ENCODE measurements around the gene BLOC1S5. TPM values are rescaled to one million over a fixed set of nuclear protein-coding genes. Genes with fewer than 3 reads are reported as not detected.

BLOC1S5 gene
- total and polyA plus RNA-seq, 8 donors: 0.29 to 31.2 (median 7.2) TPM

DNA sequence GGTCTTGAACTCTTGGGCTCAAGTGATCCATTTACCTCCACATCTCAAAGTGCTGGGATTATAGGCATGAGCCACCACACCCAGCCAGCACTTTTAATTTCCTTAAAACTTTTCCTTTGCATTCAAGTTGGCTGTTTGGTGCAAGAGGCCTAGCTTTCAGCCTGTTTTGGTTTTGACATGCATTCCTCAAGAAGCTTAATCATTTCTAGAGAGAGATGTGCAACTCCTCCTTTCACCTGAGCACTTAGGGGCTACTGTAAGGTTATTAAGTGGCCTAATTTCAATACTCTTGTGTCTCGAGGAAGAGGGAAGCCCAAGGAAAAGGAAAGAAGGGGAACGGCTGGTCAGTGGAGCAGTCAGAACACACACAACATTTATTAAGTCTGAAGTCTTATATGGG, 13.8 kb upstream of the BLOC1S5 start:
- WGBS, 5 donors: 83 to 97% (median 90%) methylated on average over 2 of the region's 2 CpGs
- no peak overlapping the region for H3K27ac ChIP-seq
- no peak overlapping the region for H3K4me3 ChIP-seq
- H3K4me1 ChIP-seq: peaks cover 0 to 33% (median 21%) of the 10 kb centered on the region in 4 donors
- TF ChIP-seq POLR2A (IDR thresholded peaks at IDR 0.05) (no peak), EP300 (IDR thresholded peaks at IDR 0.05) (no peak), POLR2AphosphoS5 (IDR thresholded peaks at IDR 0.05) (no peak)
- TF ChIP-seq, protein P1, sequence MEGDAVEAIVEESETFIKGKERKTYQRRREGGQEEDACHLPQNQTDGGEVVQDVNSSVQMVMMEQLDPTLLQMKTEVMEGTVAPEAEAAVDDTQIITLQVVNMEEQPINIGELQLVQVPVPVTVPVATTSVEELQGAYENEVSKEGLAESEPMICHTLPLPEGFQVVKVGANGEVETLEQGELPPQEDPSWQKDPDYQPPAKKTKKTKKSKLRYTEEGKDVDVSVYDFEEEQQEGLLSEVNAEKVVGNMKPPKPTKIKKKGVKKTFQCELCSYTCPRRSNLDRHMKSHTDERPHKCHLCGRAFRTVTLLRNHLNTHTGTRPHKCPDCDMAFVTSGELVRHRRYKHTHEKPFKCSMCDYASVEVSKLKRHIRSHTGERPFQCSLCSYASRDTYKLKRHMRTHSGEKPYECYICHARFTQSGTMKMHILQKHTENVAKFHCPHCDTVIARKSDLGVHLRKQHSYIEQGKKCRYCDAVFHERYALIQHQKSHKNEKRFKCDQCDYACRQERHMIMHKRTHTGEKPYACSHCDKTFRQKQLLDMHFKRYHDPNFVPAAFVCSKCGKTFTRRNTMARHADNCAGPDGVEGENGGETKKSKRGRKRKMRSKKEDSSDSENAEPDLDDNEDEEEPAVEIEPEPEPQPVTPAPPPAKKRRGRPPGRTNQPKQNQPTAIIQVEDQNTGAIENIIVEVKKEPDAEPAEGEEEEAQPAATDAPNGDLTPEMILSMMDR (IDR thresholded peaks at IDR 0.05): no peak
- peaks cover 0 to 3% (median 0%) of the 10 kb centered on the region in 4 donors for H3K36me3 ChIP-seq
- no peak for DNase-seq
- no peaks in the 10 kb centered on the region for H3K27me3 ChIP-seq
- intact Hi-C loops (cut with DNase I; ENCODE audit: low total_unique reads): no loop called here
- H3K9me3 ChIP-seq: no peaks in the 10 kb centered on the region

DNA sequence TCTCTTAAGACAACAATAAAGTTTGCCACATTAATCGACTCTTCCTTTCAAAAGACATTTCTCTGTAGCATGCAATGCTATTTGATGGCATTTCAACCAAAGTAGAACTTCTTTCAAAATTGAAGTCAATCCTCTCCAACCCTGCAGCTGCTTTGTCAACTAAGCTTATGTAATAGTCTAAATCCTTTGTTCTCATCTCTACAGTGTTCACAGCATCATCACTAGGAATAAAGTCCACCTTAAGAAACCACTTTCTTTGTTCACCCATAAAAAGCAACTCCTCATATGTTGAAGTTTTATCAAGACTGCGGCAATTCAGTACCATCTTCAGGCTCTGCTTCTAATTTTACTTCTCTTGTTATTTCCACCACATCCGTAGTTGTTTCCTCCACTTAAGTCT, 11.5 kb upstream of the BLOC1S5 start:
- Histone ChIP-seq H3K27ac (no peak overlapping the region), H3K4me1 (peaks cover 0 to 11% (median 5%) of the 10 kb centered on the region in 4 donors), H3K4me3 (no peak overlapping the region), H3K36me3 (peaks cover 0 to 3% (median 0%) of the 10 kb centered on the region in 4 donors), H3K27me3 (no peaks in the 10 kb centered on the region), H3K9me3 (no peaks in the 10 kb centered on the region)
- 76 to 90% (median 83%) methylated on average over 3 of the region's 3 CpGs for WGBS, 5 donors
- TF ChIP-seq EP300 (IDR thresholded peaks at IDR 0.05) (no peak), POLR2A (IDR thresholded peaks at IDR 0.05) (no peak), POLR2AphosphoS5 (IDR thresholded peaks at IDR 0.05) (no peak)
- TF ChIP-seq, protein P1 (IDR thresholded peaks at IDR 0.05): no peak
- no peak for DNase-seq
- intact Hi-C loops (cut with DNase I; ENCODE audit: low total_unique reads): no loop called here

DNA sequence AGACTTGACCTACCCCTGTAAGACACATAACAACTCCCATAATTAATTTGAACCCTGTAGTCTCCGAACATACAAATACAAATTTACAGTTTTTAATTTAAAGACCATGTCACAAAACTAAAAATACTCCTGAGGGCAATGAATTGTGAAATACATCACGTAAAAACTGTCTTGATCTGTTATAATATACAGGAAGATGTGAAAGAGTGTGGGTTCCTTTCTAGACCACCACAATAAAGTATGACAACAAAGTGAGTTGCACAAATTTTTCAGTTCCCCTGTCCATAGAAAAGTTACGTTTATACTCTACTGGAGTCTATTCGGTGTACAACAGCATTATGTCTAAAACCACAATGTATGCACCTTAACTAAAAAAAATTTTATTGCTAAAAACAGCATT, 11.0 kb upstream of the BLOC1S5 start:
- TF ChIP-seq, protein P1 (IDR thresholded peaks at IDR 0.05): no peak
- TF ChIP-seq POLR2AphosphoS5 (IDR thresholded peaks at IDR 0.05) (no peak), POLR2A (IDR thresholded peaks at IDR 0.05) (no peak), EP300 (IDR thresholded peaks at IDR 0.05) (no peak)
- no peak overlapping the region for H3K4me3 ChIP-seq
- DNase-seq: no peak
- no peaks in the 10 kb centered on the region for H3K9me3 ChIP-seq
- peaks cover 0 to 6% (median 3%) of the 10 kb centered on the region in 4 donors for H3K4me1 ChIP-seq
- no peak overlapping the region for H3K27ac ChIP-seq
- H3K27me3 ChIP-seq: no peaks in the 10 kb centered on the region
- WGBS, 5 donors: 78 to 94% (median 90%) methylated on average over 4 of the region's 4 CpGs
- intact Hi-C loops (cut with DNase I; ENCODE audit: low total_unique reads): no loop called here
- H3K36me3 ChIP-seq: peaks cover 0 to 3% (median 0%) of the 10 kb centered on the region in 4 donors

DNA sequence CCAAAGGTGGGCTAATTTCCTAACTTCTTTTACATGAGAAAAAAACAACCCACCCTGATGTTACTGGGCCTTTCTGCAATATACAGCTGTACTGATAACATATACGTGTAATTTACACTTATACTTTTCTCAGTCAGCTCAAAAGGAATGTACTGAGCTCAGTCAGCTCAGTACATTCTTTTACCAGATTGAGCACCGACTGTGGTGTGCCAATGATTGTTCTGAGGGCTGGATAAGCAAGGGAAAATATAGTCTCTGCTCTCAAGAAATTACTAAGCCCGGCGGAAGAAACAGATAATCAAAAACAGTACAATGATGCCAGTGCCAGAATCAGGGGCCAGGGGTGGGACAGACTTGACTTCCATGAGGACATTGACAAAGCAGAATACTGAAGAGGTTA, 10.0 kb upstream of the BLOC1S5 start:
- DNase-seq: no peak
- TF ChIP-seq POLR2A (IDR thresholded peaks at IDR 0.05) (no peak), EP300 (IDR thresholded peaks at IDR 0.05) (no peak), POLR2AphosphoS5 (IDR thresholded peaks at IDR 0.05) (no peak)
- TF ChIP-seq, protein P1 (IDR thresholded peaks at IDR 0.05): no peak
- intact Hi-C loops (cut with DNase I; ENCODE audit: low total_unique reads): no loop called here
- Histone ChIP-seq H3K36me3 (peaks cover 0 to 3% (median 0%) of the 10 kb centered on the region in 4 donors), H3K4me3 (no peak overlapping the region), H3K4me1 (no peaks in the 10 kb centered on the region), H3K27ac (no peak overlapping the region), H3K27me3 (no peaks in the 10 kb centered on the region), H3K9me3 (no peaks in the 10 kb centered on the region)
- WGBS, 5 donors: 42 to 64% (median 58%) methylated on average over 4 of the region's 4 CpGs

All from stomach (tissue), 9 donors.